CD8-positive, alpha-beta memory T cell (primary cell): ENCODE data around the gene STUM. TPM values are rescaled to one million over a fixed set of nuclear protein-coding genes. Genes with fewer than 3 reads are reported as not detected.

Experiments used
- CTCF ChIA-PET: fragments of 350-600 bp; sonication (Branson Sonifier 250); formaldehyde crosslinking; loops from one replicate; lab custom pipeline; 2021; ENCODE audit warnings: antibody characterized with exemption; lab: Charles Lee
- POLR2A ChIA-PET: fragments of 350-600 bp; sonication (Branson Sonifier 250); formaldehyde crosslinking; loops from one replicate; lab custom pipeline; 2021; ENCODE audit warnings: antibody characterized with exemption; lab: Charles Lee
- DNase-seq, 5 donors: peaks; one replicate each; pipeline versions ENCODE4 v3.0.0 to v3.0.0-alpha.2; 2020 to 2022; ENCODE audit warnings: mixed read lengths in 1 of 5
- H3K27ac ChIP-seq: one replicate; pipeline ENCODE4 v1.7.0; 2013; ENCODE audit warnings: low read depth, mild to moderate bottlenecking, low read length, moderate library complexity
- H3K27me3 ChIP-seq: 2 replicates; pipeline ENCODE4 v1.7.0; 2013; ENCODE audit warnings: low read length, mild to moderate bottlenecking; ENCODE audit not compliant: insufficient read depth, poor library complexity, severe bottlenecking
- H3K36me3 ChIP-seq: 2 replicates; pipeline ENCODE4 v1.7.0; 2013; ENCODE audit warnings: mild to moderate bottlenecking, low read length, moderate library complexity; ENCODE audit not compliant: insufficient read depth
- H3K4me1 ChIP-seq: 2 replicates; pipeline ENCODE4 v1.7.0; 2013; ENCODE audit warnings: mild to moderate bottlenecking, low read length, moderate library complexity; ENCODE audit not compliant: insufficient read depth
- H3K4me3 ChIP-seq: 2 replicates; pipeline ENCODE4 v1.7.0; 2013; ENCODE audit warnings: mild to moderate bottlenecking, low read length
- H3K9me3 ChIP-seq: 2 replicates; pipeline ENCODE4 v1.7.0; 2013; ENCODE audit warnings: mild to moderate bottlenecking, low read length
- H3K27ac Mint-ChIP-seq, 8 donors: one replicate each; pipeline ENCODE4 v1.8.0; 2020 to 2021; ENCODE audit warnings: mixed read lengths in 8 of 8, mild to moderate bottlenecking in 6 of 8, inconsistent platforms in 3 of 8, moderate library complexity in 3 of 8
- H3K27me3 Mint-ChIP-seq, 2 donors: one replicate each; pipeline ENCODE4 v1.8.0; 2020 to 2021; ENCODE audit warnings: mixed read lengths in 2 of 2, mild to moderate bottlenecking in 1 of 2, moderate library complexity in 1 of 2
- H3K36me3 Mint-ChIP-seq, 3 donors: one replicate each; pipeline ENCODE4 v1.8.0; 2020 to 2021; ENCODE audit warnings: mixed read lengths in 3 of 3, inconsistent platforms in 1 of 3, mild to moderate bottlenecking in 1 of 3
- H3K4me1 Mint-ChIP-seq, 3 donors: one replicate each; pipeline ENCODE4 v1.8.0; 2020 to 2021; ENCODE audit warnings: mixed read lengths in 3 of 3, inconsistent platforms in 1 of 3, mild to moderate bottlenecking in 1 of 3
- H3K4me3 Mint-ChIP-seq, 7 donors: one replicate each; pipeline ENCODE4 v1.8.0; 2020 to 2021; ENCODE audit warnings: mixed read lengths in 7 of 7, mild to moderate bottlenecking in 6 of 7, moderate library complexity in 4 of 7, inconsistent platforms in 2 of 7
- H3K9me3 Mint-ChIP-seq, 5 donors: one replicate each; pipeline ENCODE4 v1.8.0; 2020 to 2022; ENCODE audit warnings: mixed read lengths in 5 of 5, mild to moderate bottlenecking in 3 of 5, moderate library complexity in 2 of 5, inconsistent platforms in 1 of 5
- polyA plus RNA-seq: library from polyadenylated mRNA; unstranded; fragments of 300-500 nt; fragmentation: Illumina TruSeq; gene quantifications from one replicate; pipeline ENCODE4 v1.2.3, GENCODE V29; 2021
- total RNA-seq, 2 experiments: library from RNA; stranded (reverse); gene quantifications; one replicate each; pipeline ENCODE4 v1.2.3, GENCODE V29; 2021

Gene STUM
- total and polyA plus RNA-seq, 3 experiments from 2014 or later: 0.13 TPM; not detected in 2

- Histone ChIP-seq H3K4me1 (peaks cover 18% of the 10 kb centered on the region), H3K9me3 (no peaks in the 10 kb centered on the region), H3K27ac (no peak overlapping the region), H3K4me3 (peak overlapping the region; percentile 46), H3K36me3 (no peaks in the 10 kb centered on the region), H3K27me3 (peaks cover 37% of the 10 kb centered on the region)
- Mint-ChIP-seq H3K27me3 (peaks cover 38 to 67% of the 10 kb centered on the region in 2 donors), H3K27ac (peak overlapping the region in 1 of 8 donors; percentile 61), H3K4me3 (peak overlapping the region; percentile 74 to 88 (median 80)), H3K36me3 (no peaks in the 10 kb centered on the region), H3K9me3 (no peaks in the 10 kb centered on the region), H3K4me1 (peaks cover 14 to 23% (median 20%) of the 10 kb centered on the region in 3 donors)
- POLR2A ChIA-PET: interaction anchor here (0.5 kb wide), 1 partner anchor 1908 kb away, joined by 6 read pairs; no protein-coding TSS in a partner anchor
- CTCF ChIA-PET: interaction anchor here (0.7 to 5.3 kb wide), 8 partner anchors 16 to 1212 kb away, joined by 3 to 34 read pairs (median 4); no protein-coding TSS in a partner anchor
- DNase-seq: peak in 2 of 5 donors; percentile 7 to 19
Observed at GRCh38 chr1:226549937-226550671, 1.5 kb downstream of the STUM start.

DNA sequence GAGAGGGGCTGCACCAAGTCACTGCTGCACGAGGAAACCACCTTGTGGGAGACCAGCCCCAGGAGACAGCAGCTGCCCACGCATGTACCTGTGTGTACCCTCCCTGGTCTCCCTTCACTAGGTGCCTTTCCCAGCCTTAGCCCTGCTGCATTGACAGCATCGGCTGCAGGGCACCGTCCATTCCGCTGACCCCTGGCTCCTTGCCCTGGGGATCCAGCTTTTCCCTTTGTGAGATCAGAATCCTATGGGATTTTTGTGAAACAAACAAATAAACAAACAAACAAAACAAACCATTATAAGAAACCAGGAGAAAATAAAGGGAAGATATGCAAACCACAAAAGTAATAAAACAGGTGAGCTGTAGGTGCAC lies 2.1 kb downstream of the STUM start:
- CTCF ChIA-PET: interaction anchor here (0.7 to 5.3 kb wide), 8 partner anchors 17 to 1212 kb away, joined by 3 to 34 read pairs (median 3); no protein-coding TSS in a partner anchor
- peaks cover 38 to 68% of the 10 kb centered on the region in 2 donors for H3K27me3 Mint-ChIP-seq
- H3K9me3 Mint-ChIP-seq: no peaks in the 10 kb centered on the region
- peaks cover 37% of the 10 kb centered on the region for H3K27me3 ChIP-seq
- H3K27ac ChIP-seq: no peak overlapping the region
- H3K4me3 Mint-ChIP-seq: peak overlapping the region in 4 of 7 donors; percentile 74 to 82 (median 80)
- no peaks in the 10 kb centered on the region for H3K36me3 Mint-ChIP-seq
- POLR2A ChIA-PET: interaction anchor here (0.5 kb wide), 1 partner anchor 1908 kb away, joined by 6 read pairs; no protein-coding TSS in a partner anchor
- H3K4me3 ChIP-seq: no peak overlapping the region
- peaks cover 14 to 23% (median 20%) of the 10 kb centered on the region in 3 donors for H3K4me1 Mint-ChIP-seq
- no peaks in the 10 kb centered on the region for H3K36me3 ChIP-seq
- no peak overlapping the region for H3K27ac Mint-ChIP-seq
- DNase-seq: no peak
- H3K4me1 ChIP-seq: peaks cover 18% of the 10 kb centered on the region
- H3K9me3 ChIP-seq: no peaks in the 10 kb centered on the region

- peaks cover 14 to 23% (median 20%) of the 10 kb centered on the region in 3 donors for H3K4me1 Mint-ChIP-seq
- DNase-seq: no peak
- no peak overlapping the region for H3K4me3 ChIP-seq
- H3K4me3 Mint-ChIP-seq: peak overlapping the region in 1 of 7 donors; percentile 19
- H3K36me3 Mint-ChIP-seq: no peaks in the 10 kb centered on the region
- ChIA-PET POLR2A (no interaction called here), CTCF (interaction anchor here (0.7 to 5.3 kb wide), 3 partner anchors 107 to 144 kb away, joined by 3 to 34 read pairs (median 3); no protein-coding TSS in a partner anchor)
- peaks cover 42 to 70% of the 10 kb centered on the region in 2 donors for H3K27me3 Mint-ChIP-seq
- H3K27me3 ChIP-seq: peaks cover 37% of the 10 kb centered on the region
- no peaks in the 10 kb centered on the region for H3K9me3 Mint-ChIP-seq
- H3K36me3 ChIP-seq: no peaks in the 10 kb centered on the region
- no peaks in the 10 kb centered on the region for H3K9me3 ChIP-seq
- no peak overlapping the region for H3K27ac ChIP-seq
- no peak overlapping the region for H3K27ac Mint-ChIP-seq
- H3K4me1 ChIP-seq: peaks cover 18% of the 10 kb centered on the region
Observed at GRCh38 chr1:226551299-226551698, 2.7 kb downstream of the STUM start.

- Histone ChIP-seq H3K36me3 (no peaks in the 10 kb centered on the region), H3K27ac (no peak overlapping the region), H3K4me3 (no peak overlapping the region), H3K4me1 (peaks cover 18% of the 10 kb centered on the region), H3K27me3 (peaks cover 37% of the 10 kb centered on the region), H3K9me3 (no peaks in the 10 kb centered on the region)
- Mint-ChIP-seq H3K4me3 (no peak overlapping the region), H3K4me1 (peaks cover 14 to 23% (median 20%) of the 10 kb centered on the region in 3 donors), H3K27ac (no peak overlapping the region), H3K36me3 (no peaks in the 10 kb centered on the region), H3K27me3 (peaks cover 40 to 69% of the 10 kb centered on the region in 2 donors), H3K9me3 (no peaks in the 10 kb centered on the region)
- DNase-seq: no peak
- ChIA-PET POLR2A (no interaction called here), CTCF (no interaction called here)
Observed at GRCh38 chr1:226552061-226552460, 3.5 kb downstream of the STUM start.

- POLR2A ChIA-PET: no interaction called here
- Mint-ChIP-seq H3K27ac (no peak overlapping the region), H3K4me3 (no peak overlapping the region), H3K36me3 (no peaks in the 10 kb centered on the region), H3K27me3 (peaks cover 40 to 76% of the 10 kb centered on the region in 2 donors), H3K9me3 (no peaks in the 10 kb centered on the region), H3K4me1 (peaks cover 10 to 16% (median 12%) of the 10 kb centered on the region in 3 donors)
- Histone ChIP-seq H3K4me1 (peaks cover 15% of the 10 kb centered on the region), H3K27me3 (peaks cover 35% of the 10 kb centered on the region), H3K27ac (no peak overlapping the region), H3K36me3 (no peaks in the 10 kb centered on the region), H3K9me3 (no peaks in the 10 kb centered on the region), H3K4me3 (no peak overlapping the region)
- DNase-seq: no peak
- CTCF ChIA-PET: no interaction called here
Observed at GRCh38 chr1:226553266-226553923, 4.8 kb downstream of the STUM start.

GRCh38 chr1:226553924-226554282 lies 5.3 kb downstream of the STUM start:
- H3K4me1 Mint-ChIP-seq: peaks cover 10 to 16% (median 12%) of the 10 kb centered on the region in 3 donors
- Histone ChIP-seq H3K9me3 (no peaks in the 10 kb centered on the region), H3K27ac (no peak overlapping the region), H3K4me1 (peaks cover 14% of the 10 kb centered on the region), H3K36me3 (no peaks in the 10 kb centered on the region), H3K27me3 (peaks cover 34% of the 10 kb centered on the region), H3K4me3 (no peak overlapping the region)
- H3K4me3 Mint-ChIP-seq: no peak overlapping the region
- H3K36me3 Mint-ChIP-seq: no peaks in the 10 kb centered on the region
- POLR2A ChIA-PET: no interaction called here
- DNase-seq: no peak
- H3K9me3 Mint-ChIP-seq: no peaks in the 10 kb centered on the region
- no peak overlapping the region for H3K27ac Mint-ChIP-seq
- CTCF ChIA-PET: no interaction called here
- peaks cover 43 to 79% of the 10 kb centered on the region in 2 donors for H3K27me3 Mint-ChIP-seq

DNA sequence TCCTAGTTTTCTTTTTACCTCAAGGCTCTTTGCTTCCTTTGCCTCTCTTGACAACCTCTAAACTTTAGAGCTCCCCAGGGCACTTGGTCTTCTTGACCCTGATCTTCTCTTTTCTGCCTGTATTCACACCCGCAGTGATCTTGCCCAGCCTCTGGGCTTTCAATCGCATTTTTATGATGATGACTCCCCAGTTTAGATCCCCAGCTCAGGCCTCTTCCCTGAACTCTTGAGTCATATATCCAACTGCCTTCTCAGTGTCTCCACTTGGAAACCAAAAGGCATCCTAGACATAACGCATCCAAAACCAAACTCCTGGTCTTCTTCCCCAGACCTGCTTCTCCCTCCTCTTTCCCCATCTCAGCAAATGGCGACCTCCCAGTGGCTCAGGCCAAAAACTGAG lies 6.5 kb downstream of the STUM start:
- H3K4me1 Mint-ChIP-seq: peaks cover 4 to 7% (median 5%) of the 10 kb centered on the region in 3 donors
- Histone ChIP-seq H3K9me3 (no peaks in the 10 kb centered on the region), H3K27me3 (peaks cover 23% of the 10 kb centered on the region), H3K4me1 (peaks cover 3% of the 10 kb centered on the region), H3K27ac (no peak overlapping the region), H3K4me3 (no peak overlapping the region), H3K36me3 (no peaks in the 10 kb centered on the region)
- no peaks in the 10 kb centered on the region for H3K9me3 Mint-ChIP-seq
- peaks cover 39 to 73% of the 10 kb centered on the region in 2 donors for H3K27me3 Mint-ChIP-seq
- H3K36me3 Mint-ChIP-seq: no peaks in the 10 kb centered on the region
- DNase-seq: no peak
- H3K27ac Mint-ChIP-seq: no peak overlapping the region
- POLR2A ChIA-PET: no interaction called here
- H3K4me3 Mint-ChIP-seq: no peak overlapping the region
- CTCF ChIA-PET: no interaction called here

- no peaks in the 10 kb centered on the region for H3K9me3 ChIP-seq
- POLR2A ChIA-PET: no interaction called here
- no peak overlapping the region for H3K4me3 ChIP-seq
- no peaks in the 10 kb centered on the region for H3K4me1 ChIP-seq
- Mint-ChIP-seq H3K4me1 (no peaks in the 10 kb centered on the region), H3K27ac (no peak overlapping the region), H3K27me3 (peaks cover 21 to 64% of the 10 kb centered on the region in 2 donors), H3K9me3 (no peaks in the 10 kb centered on the region), H3K4me3 (no peak overlapping the region), H3K36me3 (no peaks in the 10 kb centered on the region)
- H3K27me3 ChIP-seq: peaks cover 9% of the 10 kb centered on the region
- CTCF ChIA-PET: no interaction called here
- no peak overlapping the region for H3K27ac ChIP-seq
- DNase-seq: no peak
- H3K36me3 ChIP-seq: no peaks in the 10 kb centered on the region
Observed at GRCh38 chr1:226557424-226557823, 8.9 kb downstream of the STUM start.
